Chondrocyte (in vitro differentiated cells): Measurements from ENCODE around the gene ACP5. TPM values are rescaled to one million over a fixed set of nuclear protein-coding genes. Genes with fewer than 3 reads are reported as not detected.
"Not testable (repeated sequence)": the region's sequence is repeated elsewhere in the genome, so short reads cannot be mapped to it uniquely, and the experiment has no call there.

Experiments
- DNase-seq: peaks from one replicate; pipeline ENCODE4 v3.0.0; 2021; ENCODE audit warnings: mixed read lengths, low spot score
- H3K27ac Mint-ChIP-seq: one replicate; pipeline ENCODE4 v1.8.0; 2021; ENCODE audit warnings: mild to moderate bottlenecking, moderate library complexity, mixed read lengths; ENCODE audit not compliant: unreplicated experiment
- H3K27me3 Mint-ChIP-seq: 2 replicates; pipeline ENCODE4 v1.8.0; 2021; ENCODE audit warnings: low read depth, mixed read lengths
- H3K36me3 Mint-ChIP-seq: 2 replicates; pipeline ENCODE4 v1.8.0; 2021; ENCODE audit warnings: low read depth, mixed read lengths
- H3K4me1 Mint-ChIP-seq: 2 replicates; pipeline ENCODE4 v1.8.0; 2021; ENCODE audit warnings: low read depth, mild to moderate bottlenecking, mixed read lengths
- H3K4me3 Mint-ChIP-seq: one replicate; pipeline ENCODE4 v1.8.0; 2021; ENCODE audit warnings: mild to moderate bottlenecking, moderate library complexity, mixed read lengths; ENCODE audit not compliant: unreplicated experiment
- H3K9me3 Mint-ChIP-seq: 2 replicates; pipeline ENCODE4 v1.8.0; 2021; ENCODE audit warnings: low read depth, mixed read lengths
- long read RNA-seq: library from polyadenylated mRNA; stranded (forward); transcript quantifications from one replicate; pipeline ENCODE4 v2.0.0, GENCODE V29; 2021
- total RNA-seq: library from RNA; stranded (reverse); gene quantifications from 3 replicates; pipeline ENCODE4 v1.2.1, GENCODE V29; 2021
- TF ChIP-seq, protein P1 (sequence below): fragments of 200-600 bp; sonication (generic); IDR thresholded peaks from 2 replicates; pipeline ENCODE4 v1.5.0; 2021; ENCODE audit warnings: antibody characterized with exemption, mild to moderate bottlenecking, moderate library complexity

ACP5 gene
- total RNA-seq, result 0.45 TPM in 1 of 3 replicates, not detected in the others
- long read RNA-seq, result 0 reads

DNA sequence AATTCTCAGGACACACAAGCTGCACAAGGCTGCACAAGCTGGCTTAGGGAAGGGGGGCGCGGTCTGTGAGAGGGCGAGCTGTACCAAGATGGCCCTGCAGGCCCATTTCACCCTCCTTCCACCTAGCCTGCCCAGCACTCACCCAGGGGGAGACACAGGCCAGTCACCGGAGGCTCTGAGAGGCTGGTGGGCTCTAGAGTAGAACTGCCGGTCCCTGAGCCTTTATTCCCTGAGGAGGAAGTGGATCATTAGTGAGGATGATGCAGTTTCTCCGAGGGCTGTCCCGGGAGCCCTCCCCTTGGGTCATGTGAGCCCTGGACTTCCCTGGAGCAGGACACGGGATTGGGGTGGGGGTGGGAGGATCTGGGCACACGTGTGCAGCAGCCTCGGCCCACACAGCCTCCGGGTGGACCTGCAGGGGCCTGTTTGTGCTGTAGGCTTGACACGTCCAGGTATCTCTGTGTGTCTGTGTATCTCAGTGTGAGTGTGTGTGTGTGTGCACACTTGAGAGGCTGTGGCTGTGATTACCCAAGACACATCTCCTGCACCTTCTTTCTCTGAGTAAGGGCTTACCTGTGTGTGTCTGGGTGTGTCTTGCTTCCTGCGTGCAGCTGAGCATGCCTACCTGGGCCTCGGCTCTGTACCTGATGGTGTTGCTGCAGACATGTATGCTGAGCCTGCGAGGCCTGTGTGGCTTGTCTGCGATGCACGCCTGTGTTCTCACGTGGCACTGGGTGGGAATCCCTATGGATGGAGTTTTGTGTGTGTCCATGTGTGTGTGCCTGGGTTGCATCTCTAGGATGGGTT is at the start of gene ACP5:
ACP5 (minus strand) TSS at position 195 of the 807 bp plus-strand sequence. CDS start 328 bp downstream, outside the sequence.
- H3K4me1 Mint-ChIP-seq, result peaks cover 10% of the 10 kb centered on the region
- H3K27ac Mint-ChIP-seq, result no peak within 1 kb of the TSS
- TF ChIP-seq, protein P1, sequence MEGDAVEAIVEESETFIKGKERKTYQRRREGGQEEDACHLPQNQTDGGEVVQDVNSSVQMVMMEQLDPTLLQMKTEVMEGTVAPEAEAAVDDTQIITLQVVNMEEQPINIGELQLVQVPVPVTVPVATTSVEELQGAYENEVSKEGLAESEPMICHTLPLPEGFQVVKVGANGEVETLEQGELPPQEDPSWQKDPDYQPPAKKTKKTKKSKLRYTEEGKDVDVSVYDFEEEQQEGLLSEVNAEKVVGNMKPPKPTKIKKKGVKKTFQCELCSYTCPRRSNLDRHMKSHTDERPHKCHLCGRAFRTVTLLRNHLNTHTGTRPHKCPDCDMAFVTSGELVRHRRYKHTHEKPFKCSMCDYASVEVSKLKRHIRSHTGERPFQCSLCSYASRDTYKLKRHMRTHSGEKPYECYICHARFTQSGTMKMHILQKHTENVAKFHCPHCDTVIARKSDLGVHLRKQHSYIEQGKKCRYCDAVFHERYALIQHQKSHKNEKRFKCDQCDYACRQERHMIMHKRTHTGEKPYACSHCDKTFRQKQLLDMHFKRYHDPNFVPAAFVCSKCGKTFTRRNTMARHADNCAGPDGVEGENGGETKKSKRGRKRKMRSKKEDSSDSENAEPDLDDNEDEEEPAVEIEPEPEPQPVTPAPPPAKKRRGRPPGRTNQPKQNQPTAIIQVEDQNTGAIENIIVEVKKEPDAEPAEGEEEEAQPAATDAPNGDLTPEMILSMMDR, result no peak
- no peak for DNase-seq
- no peaks in the 10 kb centered on the region for H3K36me3 Mint-ChIP-seq
- H3K9me3 Mint-ChIP-seq, result no peaks in the 10 kb centered on the region
- H3K4me3 Mint-ChIP-seq, result no peak within 1 kb of the TSS
- H3K27me3 Mint-ChIP-seq, result no peaks in the 10 kb centered on the region

DNA sequence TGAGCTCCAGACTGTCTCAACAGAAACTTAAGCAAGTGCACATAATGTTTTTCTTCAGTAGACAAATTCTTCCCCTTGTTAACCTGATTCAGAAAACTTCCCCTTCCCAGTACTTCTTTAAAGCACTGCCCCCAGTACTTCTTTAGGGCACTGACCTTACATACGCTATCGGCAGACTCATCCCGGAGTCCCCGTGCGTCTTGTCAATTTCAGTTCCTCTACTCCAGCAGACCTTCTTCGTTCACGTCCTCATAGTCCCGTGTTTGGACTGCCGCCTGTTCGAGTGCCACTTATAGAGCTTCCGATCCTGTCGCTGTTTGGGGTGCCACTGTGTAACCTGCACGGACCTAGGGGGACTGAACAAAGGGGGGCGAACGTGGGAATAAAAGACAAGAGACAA is 48.8 kb upstream of the ACP5 start:
- TF ChIP-seq, protein P1, result no peak
- Mint-ChIP-seq H3K27me3 (no peaks in the 10 kb centered on the region), H3K4me1 (peaks cover 25% of the 10 kb centered on the region), H3K36me3 (peaks cover 3% of the 10 kb centered on the region), H3K27ac (no peak overlapping the region), H3K4me3 (no peak overlapping the region), H3K9me3 (no peaks in the 10 kb centered on the region)
- no peak for DNase-seq

DNA sequence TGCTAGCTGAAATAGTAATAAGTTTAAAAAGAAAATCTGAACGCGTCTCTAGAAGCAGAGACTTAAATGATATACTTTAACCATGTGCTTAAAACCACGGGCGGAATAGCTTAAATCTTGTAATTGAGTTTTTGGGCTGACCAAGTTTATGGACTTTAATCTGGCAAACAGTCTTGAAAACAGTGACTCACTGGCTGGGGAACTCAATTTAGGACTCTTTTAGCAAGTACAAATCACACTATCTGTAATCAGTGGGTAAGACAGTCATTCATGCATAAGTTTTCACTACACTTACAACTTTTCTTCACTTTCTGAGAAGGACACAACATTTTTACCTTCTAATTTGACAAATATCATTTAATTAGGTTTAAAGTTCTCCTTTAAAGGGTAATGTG is 46.6 kb upstream of the ACP5 start:
- H3K4me3 Mint-ChIP-seq, result no peak overlapping the region
- no peaks in the 10 kb centered on the region for H3K27me3 Mint-ChIP-seq
- TF ChIP-seq, protein P1, result no peak
- H3K27ac Mint-ChIP-seq, result peak overlapping the region; percentile 86
- H3K4me1 Mint-ChIP-seq, result peaks cover 25% of the 10 kb centered on the region
- no peaks in the 10 kb centered on the region for H3K9me3 Mint-ChIP-seq
- peaks cover 18% of the 10 kb centered on the region for H3K36me3 Mint-ChIP-seq
- no peak for DNase-seq

DNA sequence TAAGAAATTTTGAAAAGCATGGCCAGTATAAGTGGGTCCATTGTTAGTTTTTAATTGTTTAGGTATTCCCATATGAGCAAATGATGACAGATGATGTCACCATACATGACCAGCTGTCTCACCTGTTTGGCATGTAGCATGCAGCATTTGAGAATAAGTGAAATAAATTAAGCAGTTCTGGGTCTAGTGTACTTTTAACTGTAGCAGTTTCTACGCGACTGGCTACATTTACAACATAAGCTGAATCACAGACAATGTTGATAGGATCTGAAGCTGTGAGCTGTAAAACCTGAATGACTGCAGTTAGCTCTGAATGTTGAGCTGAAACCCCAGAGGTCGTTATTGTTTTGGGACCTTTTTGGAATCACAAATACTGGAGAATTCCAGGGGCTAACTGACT is 45.0 kb upstream of the ACP5 start:
- not testable (repeated sequence) for DNase-seq, H3K27ac Mint-ChIP-seq, H3K27me3 Mint-ChIP-seq, H3K4me3 Mint-ChIP-seq, H3K9me3 Mint-ChIP-seq
- peaks cover 34% of the 10 kb centered on the region for H3K36me3 Mint-ChIP-seq
- peaks cover 25% of the 10 kb centered on the region for H3K4me1 Mint-ChIP-seq

DNA sequence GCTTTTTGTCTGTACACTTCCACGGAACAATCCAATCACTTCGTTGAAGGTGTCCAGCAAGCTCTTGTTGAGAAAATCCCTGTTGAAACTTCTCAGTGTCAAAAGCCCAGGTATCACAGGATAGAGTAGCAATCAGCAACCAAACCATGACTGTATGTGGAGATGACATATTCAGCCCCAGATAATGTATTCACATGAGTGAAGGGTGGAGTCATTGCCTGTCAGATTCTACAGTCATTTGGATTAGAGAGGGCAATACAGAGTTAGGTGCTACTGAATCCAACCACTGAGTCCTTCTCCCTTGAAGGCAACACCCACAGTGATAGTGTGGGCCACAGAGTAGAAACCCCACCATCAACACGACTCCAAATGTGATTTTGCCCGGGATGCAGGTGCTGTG is 43.1 kb upstream of the ACP5 start:
- peaks cover 25% of the 10 kb centered on the region for H3K4me1 Mint-ChIP-seq
- peaks cover 15% of the 10 kb centered on the region for H3K9me3 Mint-ChIP-seq
- peak overlapping the region; percentile 27 for H3K27ac Mint-ChIP-seq

More for the DNA sequence above, 43.1 kb upstream of the ACP5 start:
- Mint-ChIP-seq H3K36me3 (peaks cover 46% of the 10 kb centered on the region), H3K4me3 (no peak overlapping the region), H3K27me3 (no peaks in the 10 kb centered on the region)
- TF ChIP-seq, protein P1, result no peak
- no peak for DNase-seq
